KG1 (cell line): ENCODE measurements around the gene KCNMA1.

ENCODE experiments used
- DNase-seq: peaks from one replicate; lab custom pipeline; 2025; lab: John Stamatoyannopoulos, UW

The KCNMA1 gene

DNA sequence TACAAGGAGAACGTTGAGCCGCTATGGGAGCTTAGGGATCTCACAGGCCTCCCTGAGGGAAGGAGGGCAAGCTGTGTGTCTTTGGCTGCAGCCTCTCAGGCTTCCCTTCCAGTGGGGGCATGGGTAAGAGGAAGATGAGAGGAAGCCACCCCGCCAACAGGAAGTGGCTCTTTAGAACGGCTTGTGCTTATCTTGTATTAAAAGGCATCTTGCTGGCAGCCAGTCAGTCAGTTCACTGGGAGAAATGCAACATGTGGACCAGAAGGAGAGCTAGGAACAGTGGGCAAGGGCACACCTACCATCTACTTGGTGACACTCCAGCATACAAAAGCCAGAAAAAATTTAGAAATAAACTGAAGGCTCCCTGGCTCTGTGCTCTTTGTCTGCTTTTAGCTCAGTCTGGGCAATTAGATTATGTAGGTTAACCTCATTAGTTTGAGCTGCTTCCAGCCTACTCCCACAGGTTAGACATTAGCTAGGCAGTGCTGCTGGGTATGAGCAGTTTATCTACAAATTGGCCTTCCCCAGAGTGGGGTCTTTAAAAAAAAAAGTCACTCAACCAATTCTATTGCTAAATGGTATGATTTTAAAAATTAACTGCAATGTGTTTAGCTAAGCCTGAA lies 595.9 kb downstream of the KCNMA1 start:
- DNase-seq = peak; percentile 59

DNA sequence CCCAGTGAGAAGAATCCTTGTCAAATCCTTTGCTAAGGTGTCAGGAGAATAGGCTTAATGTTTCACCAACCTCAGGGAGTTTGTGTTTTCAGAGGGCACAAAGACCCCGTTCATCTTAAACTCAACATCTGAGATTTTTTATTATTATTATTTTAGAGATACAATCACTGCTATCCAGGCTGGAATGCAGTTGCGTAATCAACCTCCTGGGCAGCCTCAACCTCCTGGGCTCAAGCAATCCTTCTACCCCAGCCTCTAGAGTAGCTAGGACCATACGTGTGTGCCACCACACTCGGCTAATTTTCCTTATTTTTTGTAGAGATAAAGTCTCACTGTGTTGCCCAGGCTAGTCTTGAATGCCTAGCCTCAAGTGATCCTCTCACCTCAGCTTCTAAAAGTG lies 599.2 kb downstream of the KCNMA1 start:
- no peak for DNase-seq

DNA sequence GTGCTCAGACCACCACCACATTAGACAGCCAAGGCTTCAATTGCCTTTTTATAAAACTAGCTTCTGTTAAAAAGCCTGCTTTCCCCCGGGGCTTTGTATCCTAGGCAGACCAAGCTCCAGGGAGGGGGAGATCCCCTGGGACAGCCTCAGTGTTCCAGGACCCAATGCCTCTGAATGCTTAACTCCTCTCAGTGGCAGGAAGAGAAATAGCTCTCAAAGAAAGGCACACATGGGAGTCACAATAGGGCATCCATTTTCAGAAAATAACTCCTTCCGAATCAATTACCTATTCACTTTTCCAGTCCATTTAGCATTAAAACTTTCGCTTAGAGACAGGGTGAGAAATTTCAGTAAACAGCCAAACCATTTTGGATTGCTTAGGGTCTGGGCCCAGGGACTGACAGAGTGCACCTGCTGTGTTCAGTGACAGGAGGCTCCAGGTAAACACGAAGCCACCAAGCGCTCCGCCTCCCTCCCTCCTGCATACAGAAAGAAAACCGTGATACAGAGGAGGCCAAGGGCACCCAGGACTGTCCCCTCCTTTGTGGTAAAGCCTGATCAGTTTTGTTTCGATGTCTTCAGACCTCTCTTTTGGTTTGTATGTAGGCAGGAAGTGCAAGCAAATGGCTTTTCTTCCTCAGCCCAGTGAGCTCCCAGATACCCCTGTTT lies 599.7 kb downstream of the KCNMA1 start:
- no peak for DNase-seq

DNA sequence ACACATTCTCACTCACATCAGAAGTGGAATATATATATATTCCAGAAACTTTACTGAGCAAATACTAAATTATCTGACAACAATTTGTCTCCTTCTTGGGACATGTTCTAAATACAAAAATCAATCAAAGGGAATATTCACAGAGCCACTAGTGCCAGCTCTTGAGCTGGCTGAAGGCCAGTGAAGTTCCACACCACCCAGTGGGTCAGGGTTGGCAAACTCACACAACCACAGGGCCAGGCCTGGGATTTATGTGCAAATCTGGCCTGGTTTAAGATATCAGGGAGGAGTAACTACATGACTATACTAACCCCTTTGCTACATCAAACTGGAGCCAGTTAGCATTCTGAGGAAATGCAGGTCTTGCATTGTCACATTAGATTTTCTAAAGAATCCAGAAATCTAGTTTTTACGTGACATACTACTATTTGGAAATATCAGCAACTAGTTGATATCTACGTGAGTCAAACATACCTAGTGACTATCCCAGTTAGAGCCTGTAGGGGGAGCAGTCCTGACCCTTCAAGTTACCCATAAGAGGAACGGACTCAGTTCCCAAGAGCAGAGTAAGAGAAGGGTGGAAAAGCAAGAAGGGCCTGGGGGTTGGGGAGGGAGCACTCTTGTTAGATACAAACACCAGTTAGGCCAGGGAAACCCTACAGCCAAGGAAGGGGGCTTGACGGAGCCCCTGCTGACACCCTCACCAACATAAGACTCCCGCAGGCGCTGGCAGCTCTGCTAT lies 600.4 kb downstream of the KCNMA1 start:
- no peak for DNase-seq

DNA sequence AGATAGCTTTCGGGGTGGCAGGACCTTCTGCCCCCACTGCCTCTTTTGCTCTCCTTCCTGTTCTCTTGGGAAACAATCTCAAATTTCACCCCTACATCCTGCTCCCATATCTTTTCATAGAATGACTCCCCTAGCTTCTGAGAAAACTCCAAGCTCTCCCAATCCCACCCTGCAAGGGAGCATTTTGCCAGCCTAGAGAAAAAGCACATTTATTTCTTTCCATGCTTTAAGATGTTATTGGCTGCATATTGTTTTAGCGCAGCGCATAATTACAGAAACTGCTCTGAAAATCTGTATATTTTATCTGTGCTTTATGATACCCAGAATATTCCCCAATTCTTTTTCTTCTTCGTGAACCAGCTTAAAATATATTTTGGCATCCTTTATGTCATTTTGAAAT lies 601.3 kb downstream of the KCNMA1 start:
- DNase-seq = no peak

DNA sequence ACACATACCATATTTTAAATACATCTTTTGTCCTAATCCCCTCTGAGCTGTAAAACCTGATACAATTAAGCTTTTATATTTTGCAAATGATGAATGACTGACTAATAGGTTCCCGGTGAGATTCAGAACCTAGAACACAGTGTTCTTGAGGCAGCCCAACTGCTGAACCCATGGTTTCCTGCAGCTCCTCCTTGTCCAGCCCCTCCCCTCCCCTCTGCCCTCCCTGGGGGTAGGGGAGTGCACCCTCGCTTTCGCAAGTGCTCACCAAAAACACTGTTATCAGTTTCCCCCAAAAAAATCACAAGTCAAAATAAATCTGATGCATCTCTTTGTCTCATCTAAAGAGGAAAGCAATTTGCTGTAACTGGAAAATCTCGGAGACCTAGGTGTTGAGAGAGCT lies 602.8 kb downstream of the KCNMA1 start:
- DNase-seq = no peak

DNA sequence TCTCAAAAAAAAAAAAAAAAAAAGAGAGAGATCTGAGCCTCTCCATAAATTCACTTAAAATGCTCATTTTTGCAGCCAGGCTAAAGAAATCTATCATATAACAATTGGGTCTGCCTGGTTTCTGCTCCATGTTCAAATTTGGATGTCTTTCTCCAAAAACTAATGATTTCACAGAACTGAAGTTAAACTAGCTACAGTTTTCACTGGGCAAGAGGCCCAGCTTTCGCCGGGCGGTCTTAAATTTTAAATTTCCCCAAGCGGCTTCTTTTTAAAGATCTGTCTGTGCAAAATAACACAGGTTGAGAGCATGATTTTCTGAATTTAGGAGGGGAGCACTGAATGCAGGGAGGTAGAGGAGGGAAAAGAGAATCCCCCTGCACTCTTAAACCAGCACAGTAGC lies 603.4 kb downstream of the KCNMA1 start:
- no peak for DNase-seq

DNA sequence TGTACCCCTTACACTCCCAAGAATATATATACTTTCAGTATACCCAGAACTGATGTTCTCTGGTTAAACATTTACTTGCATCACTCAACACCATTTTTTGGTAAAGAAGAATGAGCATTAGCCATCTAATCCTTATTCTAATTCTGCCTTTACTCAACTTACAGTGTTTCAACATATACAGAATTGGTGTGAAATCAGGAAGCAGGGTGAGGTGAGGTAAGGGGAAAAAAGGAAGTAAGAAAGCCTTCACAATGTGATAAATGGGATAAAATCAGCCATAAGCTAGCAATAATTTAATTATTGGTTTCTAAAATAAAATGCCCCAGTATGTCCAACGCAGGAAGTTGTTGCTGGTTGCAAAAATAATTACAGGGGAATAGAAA lies 605.4 kb downstream of the KCNMA1 start:
- DNase-seq = no peak

DNA sequence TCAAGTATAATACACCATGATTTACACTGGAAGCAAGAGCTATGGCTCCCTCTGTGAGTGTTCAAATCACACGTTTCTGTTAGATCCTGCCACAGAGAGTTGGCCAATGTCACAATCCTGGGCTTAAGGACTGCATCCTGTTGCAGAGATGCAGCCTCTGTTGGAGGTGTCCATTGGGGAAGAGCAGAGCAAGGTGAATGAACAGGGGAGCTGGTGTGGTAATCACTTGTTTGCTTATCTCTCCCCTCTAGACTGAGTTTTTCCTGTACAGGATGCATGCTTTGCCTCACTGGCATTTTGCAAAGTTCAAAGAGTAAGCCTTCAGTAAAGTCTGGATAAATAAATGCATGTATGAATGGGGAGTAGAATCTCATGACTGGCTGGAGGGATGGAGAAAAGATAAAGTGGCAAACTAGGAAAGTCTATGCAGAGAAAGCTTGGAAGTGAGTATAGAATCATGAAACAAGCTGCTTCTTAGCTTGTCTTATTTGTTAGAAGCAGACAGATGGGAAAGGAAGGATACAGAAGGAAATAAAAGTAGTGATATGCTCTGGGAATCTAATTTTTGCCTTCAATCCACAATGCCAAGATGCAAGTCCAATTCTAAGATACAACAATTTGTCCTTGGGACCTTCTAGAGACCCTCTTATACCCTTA lies 605.9 kb downstream of the KCNMA1 start:
- DNase-seq = no peak

DNA sequence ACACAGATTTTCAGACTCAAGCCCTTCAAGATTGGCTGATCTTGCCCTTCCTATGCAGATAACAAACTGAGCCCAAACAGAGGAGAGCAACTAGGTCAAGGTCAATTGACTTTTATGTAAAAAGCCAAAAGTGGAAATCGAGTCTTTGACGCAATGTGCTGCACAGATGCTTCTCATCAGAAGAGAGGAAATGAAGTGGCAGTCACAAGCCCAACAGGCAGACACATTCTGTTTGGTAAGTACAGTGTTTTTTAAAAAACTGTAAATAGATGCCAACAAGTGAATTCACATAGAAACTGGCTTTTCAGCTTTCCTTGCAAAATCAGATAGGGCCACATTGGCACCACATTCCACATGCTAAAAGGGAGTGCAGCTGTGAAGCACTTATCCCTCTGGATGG lies 606.6 kb downstream of the KCNMA1 start:
- DNase-seq = no peak

DNA sequence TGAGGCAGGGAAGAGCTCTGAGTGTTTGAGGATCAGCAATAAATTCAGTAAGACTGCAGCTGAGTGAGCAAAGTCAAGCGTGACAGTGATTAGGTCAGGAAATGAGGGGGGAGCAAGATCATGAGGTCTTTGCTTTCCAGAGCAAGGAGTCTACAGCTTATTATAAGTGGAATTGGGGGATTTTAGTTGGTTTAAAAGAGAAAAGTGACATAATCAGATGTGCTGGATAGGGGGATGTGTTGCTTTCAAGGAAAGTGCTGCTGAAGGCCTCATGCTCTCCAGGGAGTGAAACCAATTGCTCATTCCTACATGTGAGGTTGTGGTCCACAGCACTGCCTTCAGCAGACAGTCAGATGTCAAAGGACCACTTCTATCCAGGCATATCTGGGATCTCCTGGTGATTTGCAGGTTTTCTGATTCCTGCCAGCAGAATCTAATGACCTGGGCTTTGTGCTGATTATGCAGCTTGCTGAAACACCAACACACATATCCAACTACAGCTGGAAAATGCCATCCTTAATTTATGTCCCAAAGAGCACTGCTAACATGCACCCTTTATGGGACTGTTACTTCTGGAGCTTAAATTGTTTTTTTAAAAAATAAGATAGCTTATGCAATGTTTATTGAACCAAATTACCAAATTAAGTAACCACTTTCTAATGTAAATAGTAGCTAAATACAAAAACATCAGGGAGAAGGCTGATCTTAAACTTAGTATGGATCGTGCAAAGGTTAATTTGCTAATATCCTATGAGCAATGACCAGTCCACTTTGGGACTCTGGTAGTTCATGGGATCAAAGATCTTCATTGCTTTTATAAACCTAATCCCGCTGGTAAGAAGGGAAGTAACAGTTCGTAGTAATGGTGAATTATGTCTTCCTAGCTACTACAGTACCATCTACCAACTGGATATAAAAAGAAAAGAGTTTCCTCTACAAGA lies 607.6 kb downstream of the KCNMA1 start:
- no peak for DNase-seq

DNA sequence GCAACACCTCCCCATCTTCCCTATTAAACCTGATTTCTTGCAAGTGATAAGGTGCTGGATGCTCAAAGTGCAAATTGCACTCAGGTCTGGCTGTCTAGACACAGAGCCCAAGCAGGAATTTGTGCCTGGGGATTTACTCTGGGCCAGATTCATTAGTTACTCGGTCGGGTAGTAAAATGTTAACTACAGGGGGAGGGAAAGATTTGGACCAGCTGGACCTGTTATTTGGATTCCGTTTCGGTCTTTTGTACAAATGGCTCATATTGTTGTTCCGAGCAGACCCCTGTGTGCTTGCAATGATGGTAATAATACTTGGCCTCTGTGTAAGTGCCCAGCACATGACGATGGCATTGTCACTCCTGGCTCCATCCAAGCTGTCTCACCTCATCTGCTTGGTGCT lies 609.6 kb downstream of the KCNMA1 start:
- no peak for DNase-seq

DNA sequence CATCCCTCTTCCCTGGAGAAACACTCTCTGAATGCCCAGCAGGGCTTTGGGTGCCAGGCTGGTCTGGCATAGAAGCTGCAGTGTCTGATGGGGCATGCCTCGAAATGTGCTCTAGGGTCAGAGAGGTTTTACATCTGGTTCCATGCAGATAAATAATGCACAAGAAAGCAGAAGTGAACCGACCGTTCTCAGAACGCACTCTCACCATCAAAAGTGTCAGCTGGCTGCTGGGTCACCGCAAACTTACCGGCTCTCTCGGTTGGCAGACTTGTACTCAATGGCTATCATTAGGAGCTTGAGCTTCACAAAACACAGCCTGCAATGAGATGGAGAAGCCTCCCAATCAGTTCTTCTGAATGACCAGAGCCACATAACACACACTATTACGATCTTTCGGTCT lies 610.0 kb downstream of the KCNMA1 start:
- no peak for DNase-seq

DNA sequence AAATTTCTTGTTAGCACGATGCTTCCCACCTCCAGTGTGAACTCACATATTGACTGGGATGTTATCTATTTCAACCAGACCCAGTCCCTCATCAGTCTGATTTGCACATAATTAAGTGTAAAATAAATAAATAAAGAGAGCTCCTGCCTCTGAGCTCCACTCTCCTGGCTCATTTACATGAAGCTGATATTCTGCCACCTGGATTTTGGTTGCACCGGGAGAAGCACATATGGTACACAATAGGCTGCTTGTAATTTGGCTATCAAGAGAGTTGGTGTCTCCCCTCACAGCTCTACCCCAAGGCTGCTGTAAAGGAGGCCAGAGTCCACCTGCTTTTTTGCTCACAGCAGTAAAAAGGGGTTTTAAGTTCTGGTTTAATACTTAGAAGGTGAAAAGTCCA lies 610.5 kb downstream of the KCNMA1 start:
- no peak for DNase-seq

DNA sequence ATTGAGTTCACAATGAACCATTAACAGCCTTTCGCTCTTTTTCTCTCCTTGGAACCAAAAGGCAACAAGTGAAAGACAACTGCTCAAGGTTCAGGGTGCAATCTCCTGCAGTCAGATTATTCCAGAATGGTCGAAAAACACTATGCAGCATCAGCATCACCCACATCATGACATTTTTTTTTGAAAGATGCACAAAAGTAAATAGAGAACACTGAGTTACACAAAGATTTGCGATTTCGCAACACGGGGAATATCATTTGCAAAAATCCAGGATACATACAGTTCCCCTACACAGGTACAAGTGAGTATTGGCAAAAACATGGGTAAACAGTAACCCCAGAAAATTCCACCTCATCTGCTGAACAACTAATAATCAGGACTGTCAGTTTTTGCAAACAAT lies 611.5 kb downstream of the KCNMA1 start:
- no peak for DNase-seq

DNA sequence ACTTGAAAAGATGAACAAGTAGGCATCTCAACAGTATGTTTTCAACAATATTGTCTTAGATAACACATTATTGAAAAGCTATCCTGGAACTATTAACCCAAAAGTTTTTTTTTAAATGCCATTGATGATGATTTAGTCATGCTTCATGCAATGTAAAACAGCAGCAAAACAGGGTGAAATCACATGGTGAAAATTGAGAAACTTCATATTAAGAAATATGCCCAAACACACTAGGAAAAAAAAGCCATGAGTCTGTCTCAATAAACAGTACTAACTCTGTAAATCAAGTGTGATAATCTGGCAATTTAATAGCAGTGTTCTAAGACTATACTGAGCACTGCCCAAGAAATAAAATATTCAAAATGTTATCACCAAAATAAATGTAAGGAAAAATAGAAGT lies 613.1 kb downstream of the KCNMA1 start:
- DNase-seq = no peak

DNA sequence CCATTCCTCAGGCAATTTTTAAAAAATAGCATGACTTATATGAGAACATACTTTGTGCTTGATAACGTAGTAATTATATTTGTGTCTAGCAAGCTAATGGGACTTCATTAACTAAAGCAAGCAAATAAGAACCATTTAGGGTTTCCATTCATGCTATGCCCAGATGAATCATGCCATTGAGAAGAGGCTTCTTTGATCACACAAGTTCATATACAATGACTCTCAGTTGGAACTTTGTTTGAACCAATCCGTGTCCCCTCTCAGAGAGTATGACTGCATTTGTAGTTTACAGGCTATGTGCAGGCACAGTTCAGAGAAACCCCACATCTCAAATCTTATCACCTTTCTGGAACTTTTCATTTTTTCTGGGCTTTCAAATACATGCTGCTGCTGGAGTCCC lies 614.2 kb downstream of the KCNMA1 start:
- DNase-seq = no peak

DNA sequence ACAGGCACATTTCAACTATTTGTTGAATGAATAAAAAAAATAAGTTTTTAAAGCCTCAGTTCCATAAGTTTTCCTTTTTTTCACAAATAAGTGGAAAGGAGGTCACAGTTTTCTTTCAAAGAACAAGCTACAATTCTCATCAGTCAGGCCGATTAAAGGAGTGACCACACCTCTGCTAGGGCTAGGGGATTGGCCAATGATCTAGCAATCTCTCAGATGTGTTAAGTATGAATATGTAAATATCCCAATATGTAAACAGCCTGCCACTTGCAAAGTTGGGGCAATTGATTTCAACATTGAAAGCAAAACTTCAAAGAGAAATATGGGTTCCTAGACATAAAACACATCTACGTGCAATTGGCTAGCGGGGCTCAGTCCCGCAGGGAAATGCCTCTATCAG lies 614.9 kb downstream of the KCNMA1 start:
- no peak for DNase-seq

DNA sequence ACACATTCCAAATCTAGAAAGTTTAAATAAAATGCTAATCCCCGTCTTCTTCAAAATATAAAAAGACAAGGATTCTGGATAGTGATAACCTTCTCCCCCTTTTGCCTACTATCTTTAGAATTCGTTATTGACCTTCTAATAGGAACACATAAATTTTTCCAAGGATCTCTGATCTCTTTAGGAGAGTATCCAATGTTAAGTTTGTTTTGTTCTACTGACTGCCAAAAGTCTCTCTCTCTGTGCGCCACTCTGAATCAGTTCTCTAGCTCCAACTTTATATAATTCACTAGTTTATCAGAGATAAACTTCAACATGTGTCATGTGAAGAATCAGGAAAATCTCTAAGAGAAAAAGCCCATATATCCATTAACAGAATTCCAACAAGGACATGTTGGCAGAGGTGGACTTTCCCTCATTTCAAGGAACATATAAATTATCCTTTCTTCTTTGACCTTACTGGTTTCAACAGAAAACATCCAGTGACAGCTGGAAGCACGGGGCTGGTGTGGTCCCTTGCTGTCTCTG lies 615.6 kb downstream of the KCNMA1 start:
- no peak for DNase-seq

DNA sequence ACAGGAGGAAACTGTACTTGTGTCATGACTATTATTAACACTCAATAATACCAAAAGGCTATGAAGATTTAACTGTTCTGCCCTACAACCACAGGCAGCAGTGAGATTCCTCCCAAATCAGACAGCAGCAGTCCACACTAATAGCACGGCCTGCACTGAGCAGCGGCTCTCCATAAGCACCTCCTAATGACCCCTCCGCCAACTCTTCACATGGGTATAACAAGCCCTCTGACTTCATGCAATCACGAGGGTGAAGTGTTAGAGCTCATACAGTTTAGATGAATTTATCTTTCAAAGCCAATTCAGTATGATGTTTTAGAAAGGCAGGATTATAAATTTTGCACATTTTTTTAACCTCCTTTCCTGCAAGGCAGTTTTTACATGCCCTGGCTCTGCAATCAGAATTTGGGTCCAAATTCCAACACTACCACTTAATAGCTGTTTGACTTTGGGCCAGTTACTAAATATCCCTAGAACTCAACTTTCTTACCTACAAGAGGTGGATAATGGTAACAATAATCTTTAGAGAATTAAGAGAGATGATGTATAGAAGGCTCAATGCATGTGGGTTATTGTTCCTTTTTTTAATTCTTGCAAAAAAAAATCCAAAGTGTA lies 617.1 kb downstream of the KCNMA1 start:
- no peak for DNase-seq

DNA sequence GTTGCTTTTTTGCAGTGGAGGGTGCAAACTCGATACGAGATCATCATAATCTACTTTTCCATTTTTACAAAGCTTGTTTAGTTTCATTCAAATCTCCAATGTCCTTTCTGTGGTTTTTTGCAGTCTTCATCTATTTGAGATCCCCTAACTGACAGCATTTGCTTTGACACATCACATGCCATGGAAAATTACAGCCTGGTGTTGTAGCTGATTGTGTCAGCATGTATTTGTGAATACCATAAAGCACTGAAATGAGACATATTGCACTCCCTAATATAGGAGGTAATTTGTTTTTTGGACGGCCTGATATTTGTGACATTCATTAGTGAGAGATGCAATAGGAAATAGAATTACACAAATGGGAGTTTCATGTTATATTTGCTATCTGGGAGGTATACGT lies 620.8 kb downstream of the KCNMA1 start:
- DNase-seq = no peak
